HG02798 (cell line): ENCODE measurements around the gene ADAMTSL3.
"Not testable (repeated sequence)": the region's sequence is repeated elsewhere in the genome, so short reads cannot be mapped to it uniquely, and the experiment has no call there.

Source experiments
- ATAC-seq: cut with Tn5 transposase; IDR thresholded peaks from one replicate; pipeline ENCODE4 v1.9.1; 2021; ENCODE audit warnings: mild to moderate bottlenecking; ENCODE audit not compliant: unreplicated experiment, poor library complexity

ADAMTSL3 gene

GRCh38 chr15:84051146-84051545 lies 397.2 kb downstream of the ADAMTSL3 start:
- not testable (repeated sequence) for ATAC-seq

DNA sequence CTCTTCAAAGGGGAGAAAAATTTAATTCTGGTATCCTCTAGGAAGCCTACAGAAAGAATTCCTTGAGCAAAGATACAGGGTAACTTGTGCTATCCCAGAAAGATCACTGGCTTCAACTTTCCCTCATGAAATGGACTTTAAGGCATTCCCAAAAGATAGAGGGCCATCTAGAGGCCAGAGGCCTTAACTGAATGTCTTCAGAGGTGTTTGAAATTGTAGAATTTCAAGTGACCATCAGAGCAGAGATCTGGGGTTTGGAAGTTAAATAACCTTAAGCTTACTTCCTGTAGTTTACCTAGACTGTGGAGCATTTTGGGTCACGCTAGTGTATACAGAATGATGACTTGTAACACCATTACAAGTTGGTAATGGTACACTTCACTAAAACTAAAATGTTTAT lies 400.6 kb downstream of the ADAMTSL3 start:
- not testable (repeated sequence) for ATAC-seq

DNA sequence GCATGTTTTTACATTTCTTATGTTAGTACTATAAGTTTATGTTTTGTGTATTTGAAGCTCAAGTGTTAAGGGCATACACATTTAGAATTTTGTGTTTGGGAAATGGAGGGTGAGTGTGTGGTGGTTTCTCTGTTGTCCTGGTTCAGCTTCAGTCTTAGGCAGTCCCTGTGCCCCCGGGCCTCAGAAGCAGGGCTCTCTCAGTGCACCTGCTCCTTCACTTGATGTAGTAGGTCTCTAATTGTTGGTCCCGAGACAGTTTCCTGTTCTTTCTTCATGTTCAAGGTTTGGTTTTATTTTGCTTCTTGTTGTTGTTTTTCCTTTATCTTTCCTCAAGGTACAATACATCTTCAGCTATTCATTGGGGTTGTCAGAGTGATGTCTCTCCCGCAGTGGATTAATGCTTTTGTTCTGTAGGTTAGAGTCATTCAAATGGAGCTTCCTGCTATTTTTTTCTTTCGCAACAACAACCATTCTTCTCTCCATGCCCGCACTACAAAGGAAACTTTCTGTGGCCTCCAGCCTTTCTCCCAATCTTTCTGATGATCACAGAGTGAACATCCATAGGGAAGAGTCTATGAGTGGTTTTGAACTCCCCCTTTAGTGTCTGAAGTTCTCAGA lies 403.9 kb downstream of the ADAMTSL3 start:
- ATAC-seq = no peak

GRCh38 chr15:84063674-84064073 lies 409.8 kb downstream of the ADAMTSL3 start:
- ATAC-seq = not testable (repeated sequence)

GRCh38 chr15:84068674-84069073 lies 414.8 kb downstream of the ADAMTSL3 start:
- ATAC-seq = not testable (repeated sequence)

GRCh38 chr15:84078038-84078437 lies 424.1 kb downstream of the ADAMTSL3 start:
- not testable (repeated sequence) for ATAC-seq

DNA sequence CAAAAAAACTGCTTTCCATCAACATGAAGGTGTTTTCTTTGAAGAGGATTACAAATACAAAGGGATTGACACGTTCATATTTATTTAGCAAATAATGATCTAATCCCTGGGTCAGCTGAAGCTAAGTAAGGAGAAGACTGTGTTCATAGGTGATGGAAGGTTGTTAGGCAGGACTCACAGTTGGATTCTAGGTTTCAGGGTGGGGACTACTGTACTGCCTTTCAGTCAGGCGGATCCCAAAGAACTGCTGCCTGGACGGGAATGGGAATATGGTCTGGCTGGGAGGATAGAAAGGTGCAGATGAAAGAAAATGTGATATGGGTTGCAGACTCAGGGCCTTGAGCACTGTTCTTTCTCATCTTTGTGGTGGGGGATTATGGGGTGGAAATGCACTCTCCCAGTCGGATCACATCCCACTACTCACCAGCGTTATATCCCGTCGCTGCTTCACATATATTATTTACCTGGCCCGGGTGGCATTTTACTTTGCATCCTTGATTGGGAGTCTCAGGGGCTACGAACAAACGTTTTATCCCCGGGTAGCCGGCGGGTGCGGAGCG lies 425.5 kb downstream of the ADAMTSL3 start:
- ATAC-seq = not testable (repeated sequence)

DNA sequence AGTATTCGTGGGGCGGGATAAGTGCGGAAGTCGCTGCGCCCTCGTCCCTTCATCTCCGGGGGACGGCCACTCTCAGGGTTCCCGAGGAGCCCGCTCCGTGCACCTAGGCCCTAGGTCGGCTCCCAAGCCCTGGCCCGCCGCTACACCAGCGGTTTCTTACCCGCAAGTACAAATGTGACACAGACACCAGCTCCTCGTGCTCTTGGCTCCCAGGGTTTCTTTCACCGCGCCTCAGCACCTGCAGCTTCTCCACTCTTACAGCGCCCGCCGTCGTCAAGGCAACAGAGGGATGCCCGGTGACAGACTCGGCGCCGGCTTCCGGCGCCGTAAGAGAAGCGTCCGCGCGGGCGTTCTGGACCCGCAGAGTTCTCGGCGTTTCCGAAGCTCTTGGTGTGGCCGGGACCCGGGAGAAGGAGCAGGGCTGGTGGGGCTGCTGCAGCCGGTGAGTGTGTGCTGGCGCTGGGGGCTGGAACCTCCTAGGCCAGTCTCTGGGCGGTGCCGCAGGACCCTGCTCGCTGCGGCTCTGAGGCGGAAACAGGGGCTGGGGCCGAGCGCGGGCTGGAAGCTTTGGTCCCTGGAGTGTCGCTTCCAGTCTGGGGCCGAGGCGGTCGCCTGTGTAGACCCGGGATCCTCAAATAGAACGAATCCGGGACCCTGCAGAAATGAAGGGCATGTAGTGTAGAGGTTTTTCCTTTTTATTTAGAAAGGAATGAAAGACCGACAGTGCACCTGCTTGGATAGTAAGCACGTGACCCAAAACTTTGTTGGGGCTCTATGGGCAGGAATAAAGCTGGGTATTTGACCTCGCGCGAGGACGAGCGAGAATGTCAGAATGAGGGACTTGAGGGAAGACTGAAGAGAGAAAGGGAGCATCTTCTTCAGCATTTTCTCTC lies 426.2 kb downstream of the ADAMTSL3 start:
- peak; percentile 95 for ATAC-seq

DNA sequence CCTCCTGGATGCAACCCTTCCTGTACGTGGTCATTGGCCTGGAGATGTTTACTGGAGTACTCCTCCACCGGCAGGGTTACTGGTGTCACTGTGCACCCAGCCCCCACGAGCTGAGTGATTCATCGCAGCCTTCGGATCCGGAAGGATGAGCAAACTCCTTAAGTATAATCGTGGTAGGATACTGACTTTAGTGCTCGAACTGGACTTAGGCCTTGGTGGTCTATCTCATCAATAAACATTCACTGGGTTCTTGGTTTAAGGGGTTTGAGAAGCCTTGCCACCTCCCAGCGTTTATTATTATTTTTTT lies 426.8 kb downstream of the ADAMTSL3 start:
- ATAC-seq = not testable (repeated sequence)

- ATAC-seq = no peak
Observed at GRCh38 chr15:84081391-84082168, 427.7 kb downstream of the ADAMTSL3 start.

DNA sequence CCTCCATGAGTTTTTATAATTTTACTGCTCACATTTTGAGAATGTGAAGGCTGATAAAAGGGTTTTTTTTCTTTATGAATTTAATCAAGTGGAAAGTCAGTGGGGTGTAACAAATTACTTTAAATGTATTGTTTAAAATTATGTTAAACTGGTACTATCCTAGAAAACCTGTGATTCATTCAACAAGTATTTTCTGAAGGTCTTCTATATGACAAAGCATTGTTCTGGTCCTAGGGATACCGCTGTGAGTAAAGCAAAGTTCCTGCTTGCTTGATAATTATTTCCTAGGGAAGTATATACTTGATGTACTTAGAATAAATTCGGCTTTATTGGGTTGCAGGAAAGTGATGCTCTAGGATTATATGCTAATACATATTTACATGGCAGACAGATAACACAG lies 428.8 kb downstream of the ADAMTSL3 start:
- ATAC-seq = no peak

- not testable (repeated sequence) for ATAC-seq
Observed at GRCh38 chr15:84086071-84086470, 432.1 kb downstream of the ADAMTSL3 start.
